Measurements from ENCODE around the gene ARID3B. TPM values are rescaled to one million over a fixed set of nuclear protein-coding genes. Genes with fewer than 3 reads are reported as not detected.

Gene ARID3B
- total and polyA plus RNA-seq, 2 of the 13 experiments (the other 11 are each of a cell fraction or from before 2014, with no cell fraction given), result 5.3 to 12.8 TPM

- peak; percentile 28; the same call in 1 of the 2 replicates for TF ChIP-seq FOXA3 (CRISPR knock-in tag; IDR thresholded peaks at IDR 0.05)
- TF ChIP-seq ATF4 (CRISPR knock-in tag; IDR thresholded peaks at IDR 0.05), result peak in 1 of 2 experiments; percentile 83; a peak in 2 of 4 replicates
- TF ChIP-seq HOXA9 (CRISPR knock-in tag; IDR thresholded peaks at IDR 0.05; ENCODE audit: borderline replicate concordance), result no peak
- TF ChIP-seq ATF3 (CRISPR knock-in tag; IDR thresholded peaks at IDR 0.05), result peak; percentile 64; the same call in 1 of the 2 replicates
- TF ChIP-seq ZNF350 (CRISPR knock-in tag; IDR thresholded peaks at IDR 0.05; ENCODE audit: borderline replicate concordance, low read depth), result peak; percentile 23; the same call in 1 of the 2 replicates
- peak; percentile 77 for TF ChIP-seq SAP130 (CRISPR knock-in tag; IDR thresholded peaks at IDR 0.05; ENCODE audit: low read depth)
- no peak for TF ChIP-seq NONO (IDR thresholded peaks at IDR 0.05)
- TF ChIP-seq NONO (CRISPR knock-in tag; conservative IDR thresholded peaks at IDR 0.05), result peak; percentile 38
- peak; percentile 51 for TF ChIP-seq ZNF687 (CRISPR knock-in tag; IDR thresholded peaks at IDR 0.05)
- no peak for TF ChIP-seq SOX13 (IDR thresholded peaks at IDR 0.05)
- TF ChIP-seq SOX13 (CRISPR knock-in tag; conservative IDR thresholded peaks at IDR 0.05 in 1 of 2, IDR thresholded peaks at IDR 0.05 in 1 of 2), result peak in 1 of 2 experiments; percentile 25; a peak in 1 of 4 replicates
- TF ChIP-seq ZSCAN20 (CRISPR knock-in tag; IDR thresholded peaks at IDR 0.05; ENCODE audit: borderline replicate concordance), result no peak
- peak; percentile 86 for TF ChIP-seq HNF4A (CRISPR knock-in tag; IDR thresholded peaks at IDR 0.05)
- TF ChIP-seq ZFP90 (CRISPR knock-in tag; IDR thresholded peaks at IDR 0.05; ENCODE audit: borderline replicate concordance), result 0 out of 2 replicates have a peak, but pooled peaks have one; percentile 22
- peak; percentile 51; the same call in 1 of the 2 replicates for TF ChIP-seq ARID4A (CRISPR knock-in tag; IDR thresholded peaks at IDR 0.05; ENCODE audit: borderline replicate concordance)
- no peak for TF ChIP-seq E2F1 (CRISPR knock-in tag; IDR thresholded peaks at IDR 0.05)
- peak; percentile 54; the same call in 1 of the 2 replicates for TF ChIP-seq BCL6 (CRISPR knock-in tag; IDR thresholded peaks at IDR 0.05)
- 0 out of 2 replicates have a peak, but pooled peaks have one; percentile 34 for TF ChIP-seq SP5 (CRISPR knock-in tag; IDR thresholded peaks at IDR 0.05; ENCODE audit: borderline replicate concordance, low read depth)
Measured at GRCh38 chr15:74631408-74631807, 90.4 kb downstream of the ARID3B start (continued).

All from HepG2 (cell line).